ENCODE data around the gene TLE7.

DNA sequence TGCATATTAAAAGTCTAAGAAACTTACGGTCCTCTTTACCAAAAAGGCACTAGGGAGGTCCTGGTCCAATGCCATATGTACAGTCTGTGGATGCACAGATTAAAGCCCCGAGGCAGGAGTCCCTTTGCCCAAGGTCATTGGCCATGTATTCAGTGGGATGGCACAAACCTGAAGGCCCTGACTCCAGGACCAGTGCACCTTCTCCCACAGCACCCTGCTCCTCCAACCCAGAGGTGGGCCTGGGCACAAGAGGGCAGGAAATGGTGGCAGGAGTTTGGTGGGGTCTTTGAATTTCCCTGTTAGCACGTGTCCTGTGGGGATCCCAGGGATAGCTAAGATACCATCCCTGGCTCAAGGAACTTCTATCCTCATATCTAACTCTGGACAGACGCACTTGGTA is 28.5 kb downstream of the TLE7 start:
- TF ChIP-seq, protein P1, sequence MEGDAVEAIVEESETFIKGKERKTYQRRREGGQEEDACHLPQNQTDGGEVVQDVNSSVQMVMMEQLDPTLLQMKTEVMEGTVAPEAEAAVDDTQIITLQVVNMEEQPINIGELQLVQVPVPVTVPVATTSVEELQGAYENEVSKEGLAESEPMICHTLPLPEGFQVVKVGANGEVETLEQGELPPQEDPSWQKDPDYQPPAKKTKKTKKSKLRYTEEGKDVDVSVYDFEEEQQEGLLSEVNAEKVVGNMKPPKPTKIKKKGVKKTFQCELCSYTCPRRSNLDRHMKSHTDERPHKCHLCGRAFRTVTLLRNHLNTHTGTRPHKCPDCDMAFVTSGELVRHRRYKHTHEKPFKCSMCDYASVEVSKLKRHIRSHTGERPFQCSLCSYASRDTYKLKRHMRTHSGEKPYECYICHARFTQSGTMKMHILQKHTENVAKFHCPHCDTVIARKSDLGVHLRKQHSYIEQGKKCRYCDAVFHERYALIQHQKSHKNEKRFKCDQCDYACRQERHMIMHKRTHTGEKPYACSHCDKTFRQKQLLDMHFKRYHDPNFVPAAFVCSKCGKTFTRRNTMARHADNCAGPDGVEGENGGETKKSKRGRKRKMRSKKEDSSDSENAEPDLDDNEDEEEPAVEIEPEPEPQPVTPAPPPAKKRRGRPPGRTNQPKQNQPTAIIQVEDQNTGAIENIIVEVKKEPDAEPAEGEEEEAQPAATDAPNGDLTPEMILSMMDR (conservative IDR thresholded peaks at IDR 0.05; ENCODE audit: low read length), result no peak
- TF ChIP-seq EZH2phosphoT487 (IDR thresholded peaks at IDR 0.05; ENCODE audit: borderline replicate concordance, low read depth, low read length), result no peak

Data from OCI-LY7 (cell line).